Erythroblast (primary cell): Measurements from ENCODE around the gene CRHR1.
A peak's percentile ranks its signal among the peaks of the same experiment; 100 is the strongest.

Source experiments
- DNase-seq, 2 experiments: peaks; one replicate each; lab custom pipeline; 2025; lab: John Stamatoyannopoulos, UW
- GATA1 ChIP-seq: IDR thresholded peaks from 2 replicates; pipeline ENCODE4 v1.6.1; 2011; ENCODE audit warnings: low read depth, mild to moderate bottlenecking, control low read depth, low read length, moderate library complexity
- POLR2A ChIP-seq: IDR thresholded peaks from 2 replicates; pipeline ENCODE4 v1.6.1; 2011; ENCODE audit warnings: mild to moderate bottlenecking, low read length

CRHR1 gene

DNA sequence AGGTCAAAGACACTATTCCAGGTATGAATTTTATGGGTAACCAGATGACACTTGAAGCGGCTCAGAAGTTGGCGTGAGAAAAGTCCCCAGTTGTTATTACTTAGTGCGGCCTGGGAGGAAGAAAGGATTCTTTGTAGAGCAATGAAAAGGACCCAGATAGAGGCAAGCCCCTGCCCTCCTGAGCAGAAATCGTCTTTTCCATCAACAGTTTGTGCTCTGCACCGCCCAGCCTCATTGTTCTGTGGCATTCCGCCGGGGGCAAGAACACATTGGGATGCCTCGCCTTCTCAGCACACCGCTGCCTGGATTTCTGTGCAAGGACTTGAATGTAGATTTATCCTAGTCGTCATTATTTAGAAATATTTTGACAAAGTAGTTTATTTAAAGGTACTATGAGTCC is 32.7 kb upstream of the CRHR1 start:
- TF ChIP-seq GATA1 (no peak), POLR2A (no peak)

DNA sequence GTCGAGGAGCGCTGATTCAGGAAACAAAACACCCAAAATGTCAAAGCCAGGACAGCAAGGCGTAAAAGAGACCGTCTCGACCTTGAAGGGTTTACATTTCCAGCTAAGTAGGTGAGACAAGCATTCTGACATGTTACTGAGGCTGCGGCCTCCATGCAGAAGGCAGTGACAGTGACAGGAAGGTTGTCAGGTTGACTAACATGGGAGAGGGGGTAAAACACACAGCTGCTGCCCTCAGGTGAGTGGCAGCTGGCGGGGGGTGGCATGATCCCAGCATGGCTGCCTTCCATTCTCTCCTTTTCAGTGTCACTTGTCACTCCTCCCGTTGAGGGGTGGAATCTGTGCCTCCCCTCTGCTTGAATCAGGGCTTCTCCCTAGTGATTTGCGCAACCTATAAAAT is 31.9 kb upstream of the CRHR1 start:
- DNase-seq, result no peak
- TF ChIP-seq GATA1 (no peak), POLR2A (no peak)

More for the DNA sequence above, 32.7 kb upstream of the CRHR1 start:
- DNase-seq, result no peak

DNA sequence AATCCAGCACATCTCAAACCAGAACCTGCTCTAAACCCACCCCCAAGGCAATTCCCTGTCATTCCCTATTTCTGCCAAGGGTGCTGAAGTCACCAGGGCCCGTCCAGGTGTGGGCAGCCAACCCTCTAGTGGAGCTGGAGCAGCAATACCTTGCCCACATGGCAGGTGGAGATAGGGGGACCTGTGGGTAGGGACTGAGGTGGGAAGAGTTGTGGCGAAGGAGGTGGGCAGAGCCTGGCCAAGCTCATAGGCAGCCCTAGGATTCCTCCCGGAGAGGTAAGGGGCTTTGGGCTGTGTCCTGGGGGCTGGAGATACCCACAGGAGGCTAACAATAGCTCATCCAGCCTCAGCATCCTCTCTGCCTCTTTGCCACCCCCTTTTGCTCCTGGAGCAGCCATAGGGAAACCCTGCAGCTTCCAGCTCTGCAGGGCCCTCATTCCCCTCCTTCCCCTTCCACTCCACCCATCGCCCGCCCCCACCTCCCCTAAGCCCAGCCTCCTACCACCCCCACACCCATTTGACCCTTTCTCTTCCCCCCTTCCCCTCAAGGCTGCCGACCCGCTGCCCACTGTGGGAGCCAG is 30.4 kb upstream of the CRHR1 start:
- no peak for TF ChIP-seq POLR2A
- TF ChIP-seq GATA1, result no peak
- DNase-seq, result no peak

- TF ChIP-seq POLR2A, result no peak
- no peak for TF ChIP-seq GATA1
- DNase-seq, result no peak
Measured at GRCh38 chr17:45755050-45755449, 29.1 kb upstream of the CRHR1 start.

GRCh38 chr17:45756266-45756991 is 27.7 kb upstream of the CRHR1 start:
- TF ChIP-seq POLR2A (no peak), GATA1 (no peak)

DNA sequence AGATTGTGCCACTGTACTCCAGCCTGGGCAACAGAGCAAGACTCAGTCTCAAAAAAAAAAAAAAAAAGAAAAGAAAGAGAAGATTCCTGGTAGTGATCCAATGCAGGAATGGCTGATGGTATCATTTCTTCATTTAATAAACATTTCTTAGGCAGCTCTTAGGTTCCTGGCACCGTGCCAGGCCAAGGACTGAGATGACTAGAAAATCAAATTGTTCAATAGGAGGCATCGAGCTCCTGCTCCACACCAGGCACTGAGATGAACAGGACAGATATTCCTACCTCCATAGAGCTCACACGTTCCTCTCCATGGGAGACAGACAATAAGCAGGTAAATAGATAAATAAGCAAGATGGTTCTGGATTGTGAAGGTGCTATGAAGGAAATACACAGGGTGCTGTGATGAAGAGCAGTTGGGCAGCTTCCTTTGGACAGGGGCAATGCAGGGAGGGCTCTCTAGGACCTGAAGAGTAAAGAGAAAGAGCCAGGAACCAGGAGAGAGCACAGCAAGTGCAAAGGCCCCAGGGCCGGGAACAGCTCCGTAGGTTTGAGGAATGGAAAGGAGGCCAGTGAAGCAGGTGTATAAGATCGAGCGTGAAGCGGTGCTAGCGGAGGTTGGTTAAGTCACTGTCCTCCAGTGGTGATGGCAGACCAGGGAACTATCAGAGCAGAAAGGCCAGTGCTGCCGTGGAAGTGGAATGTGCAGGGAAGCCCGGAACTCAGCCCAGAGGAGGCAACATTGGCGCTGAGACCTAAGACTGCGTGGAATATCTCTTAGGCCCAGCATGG is 26.5 kb upstream of the CRHR1 start:
- TF ChIP-seq GATA1 (no peak), POLR2A (no peak)
- DNase-seq, result peak in 1 of 2 experiments; percentile 9

More at GRCh38 chr17:45756266-45756991, 27.7 kb upstream of the CRHR1 start:
- no peak for DNase-seq

- TF ChIP-seq POLR2A (no peak), GATA1 (no peak)
- no peak for DNase-seq
Measured at GRCh38 chr17:45758544-45758943, 25.6 kb upstream of the CRHR1 start.

GRCh38 chr17:45759761-45760160 is 24.4 kb upstream of the CRHR1 start:
- no peak for TF ChIP-seq POLR2A
- no peak for TF ChIP-seq GATA1
- DNase-seq, result no peak

DNA sequence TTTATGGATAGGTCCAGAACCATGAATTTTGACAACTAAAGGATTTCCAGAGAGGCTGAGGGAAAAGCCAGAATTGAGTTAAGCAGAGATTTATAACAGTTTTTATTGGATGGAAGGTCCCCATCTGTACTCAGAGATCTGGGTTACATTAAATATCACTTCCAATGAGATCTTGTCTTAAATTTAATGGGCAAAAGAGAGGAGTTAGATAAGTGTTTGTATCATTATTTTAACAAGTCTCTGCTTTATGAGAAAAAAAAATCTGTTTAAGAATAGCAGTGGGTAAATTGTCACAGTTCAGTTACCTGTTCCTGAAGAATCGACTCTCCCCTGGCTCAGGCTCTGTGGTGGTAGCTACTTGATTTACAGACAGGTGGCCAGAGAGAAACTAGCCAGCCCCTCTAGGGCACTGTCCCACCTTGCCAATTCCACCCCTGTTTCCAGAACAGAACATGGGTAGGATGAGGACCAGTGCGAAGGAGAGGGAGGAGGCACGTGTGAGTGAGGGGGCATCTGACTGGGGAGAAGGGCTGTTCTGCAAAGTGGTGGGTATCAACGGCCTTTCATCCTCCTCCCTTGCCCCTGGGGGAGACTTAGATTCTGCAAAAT is 22.1 kb upstream of the CRHR1 start:
- TF ChIP-seq GATA1 (no peak), POLR2A (no peak)
- DNase-seq, result no peak

GRCh38 chr17:45763182-45763581 is 20.9 kb upstream of the CRHR1 start:
- no peak for TF ChIP-seq GATA1
- TF ChIP-seq POLR2A, result no peak
- DNase-seq, result no peak

DNA sequence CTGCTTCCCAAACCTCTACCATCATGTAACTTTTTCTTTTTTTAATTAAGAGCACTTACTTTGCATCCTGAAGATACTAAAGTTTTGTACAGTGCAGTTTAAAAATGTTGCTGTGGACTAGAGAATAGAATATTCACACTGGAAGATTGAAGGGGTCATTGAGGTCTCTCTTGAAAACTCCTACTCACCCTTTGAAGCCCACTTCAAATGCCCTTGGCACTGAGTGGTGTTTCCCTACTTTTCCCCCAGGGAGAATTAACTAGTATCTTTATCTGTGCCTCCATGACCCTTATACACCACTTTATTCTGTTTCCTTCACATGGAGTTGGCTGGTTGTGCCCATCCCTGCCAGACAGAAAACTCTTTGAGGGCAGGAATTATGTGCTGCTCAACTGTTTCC is 19.6 kb upstream of the CRHR1 start:
- no peak for DNase-seq
- TF ChIP-seq POLR2A (no peak), GATA1 (no peak)

GRCh38 chr17:45768000-45768399 is 16.1 kb upstream of the CRHR1 start:
- TF ChIP-seq GATA1 (no peak), POLR2A (no peak)
- DNase-seq, result no peak

DNA sequence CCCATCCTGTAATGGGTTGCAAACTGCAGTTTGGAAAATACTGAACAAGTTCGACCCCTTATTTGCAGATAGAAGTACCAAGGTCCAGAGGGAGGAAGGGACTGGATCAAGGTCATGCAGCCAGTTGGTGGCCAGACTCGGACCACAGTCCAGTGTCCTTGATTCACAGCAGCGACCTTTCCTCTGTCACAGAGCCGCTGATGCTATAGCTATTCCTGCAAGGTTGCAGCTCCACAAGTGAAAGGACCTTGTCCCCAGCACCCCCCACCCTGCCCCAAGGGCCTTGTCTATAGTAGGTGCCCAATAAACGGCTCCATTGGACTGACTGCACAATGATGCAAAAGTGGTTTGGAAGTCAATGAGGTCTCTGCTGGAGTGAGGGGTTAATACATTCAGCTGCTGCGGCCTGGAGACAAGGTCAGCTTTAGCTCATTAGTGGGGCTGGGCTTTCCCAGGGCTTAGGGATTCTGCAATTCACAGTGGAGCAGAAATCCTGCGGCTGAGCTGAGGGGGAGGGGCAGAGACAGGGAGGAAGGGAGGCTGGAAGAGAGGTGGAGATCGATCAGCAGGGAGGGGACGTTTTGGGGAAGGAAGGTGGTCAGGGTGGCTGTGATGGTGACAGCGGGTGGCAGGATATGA is 13.4 kb upstream of the CRHR1 start:
- DNase-seq, result no peak
- TF ChIP-seq POLR2A (no peak), GATA1 (no peak)
